ENCODE measurements around the gene GLRX5.

Gene GLRX5

GRCh38 chr14:95534299-95535225, at the start of gene GLRX5:
TSS of gene GLRX5 (plus strand) at chr14:95535050. CDS start at chr14:95535090, 40 bp downstream.
- peak; percentile 99 for DNase-seq

GRCh38 chr14:95485222-95485819, 49.5 kb upstream of the GLRX5 start:
- DNase-seq = no peak

- DNase-seq = peak; percentile 45
These were observed 47.8 kb upstream of the GLRX5 start for GRCh38 chr14:95486875-95487668.

GRCh38 chr14:95487669-95488084, 47.2 kb upstream of the GLRX5 start:
- no peak for DNase-seq

- DNase-seq = no peak
These were observed 46.3 kb upstream of the GLRX5 start for GRCh38 chr14:95488376-95489213.

- DNase-seq = no peak
These were observed 45.4 kb upstream of the GLRX5 start for GRCh38 chr14:95489214-95490137.

GRCh38 chr14:95490138-95490509, 44.7 kb upstream of the GLRX5 start:
- peak; percentile 46 for DNase-seq

- DNase-seq = no peak
These were observed 44.0 kb upstream of the GLRX5 start for GRCh38 chr14:95490727-95491451.

GRCh38 chr14:95491936-95492608, 42.8 kb upstream of the GLRX5 start:
- no peak for DNase-seq

- peak; percentile 54 for DNase-seq
These were observed 41.3 kb upstream of the GLRX5 start for GRCh38 chr14:95493503-95493902.

- DNase-seq = no peak
These were observed 40.9 kb upstream of the GLRX5 start for GRCh38 chr14:95493976-95494375.

GRCh38 chr14:95494456-95494855, 40.4 kb upstream of the GLRX5 start:
- no peak for DNase-seq

- DNase-seq = no peak
These were observed 39.8 kb upstream of the GLRX5 start for GRCh38 chr14:95495076-95495475.

- DNase-seq = no peak
These were observed 39.3 kb upstream of the GLRX5 start for GRCh38 chr14:95495538-95496025.

- DNase-seq = no peak
These were observed 38.7 kb upstream of the GLRX5 start for GRCh38 chr14:95496111-95496681.

- no peak for DNase-seq
These were observed 38.1 kb upstream of the GLRX5 start for GRCh38 chr14:95496690-95497259.

- DNase-seq = no peak
These were observed 37.3 kb upstream of the GLRX5 start for GRCh38 chr14:95497561-95498011.

GRCh38 chr14:95498622-95499353, 36.1 kb upstream of the GLRX5 start:
- DNase-seq = no peak
